CD4-positive, alpha-beta T cell (primary cell): ENCODE data around the gene DUSP9. TPM values are rescaled to one million over a fixed set of nuclear protein-coding genes. Genes with fewer than 3 reads are reported as not detected.
A peak's percentile ranks its signal among the peaks of the same experiment; 100 is the strongest.

Source experiments
- ATAC-seq: fragments of 200-7000 bp; cut with Tn5 transposase; one replicate; pipeline ENCODE4 v1.10.0; 2022; ENCODE audit warnings: mild to moderate bottlenecking; ENCODE audit not compliant: poor library complexity
- CTCF ChIA-PET: fragments of 350-600 bp; sonication (Branson Sonifier 250); formaldehyde crosslinking; loops from one replicate; lab custom pipeline; 2021; ENCODE audit warnings: antibody characterized with exemption, inconsistent platforms; lab: Charles Lee
- POLR2A ChIA-PET: fragments of 350-600 bp; sonication (Branson Sonifier 250); formaldehyde crosslinking; loops from one replicate; lab custom pipeline; 2021; ENCODE audit warnings: antibody characterized with exemption, inconsistent platforms; lab: Charles Lee
- DNase-seq, 14 experiments: peaks; one replicate each; pipeline ENCODE4 v3.0.0-alpha.2; 2013 to 2020; ENCODE audit warnings: mixed read lengths in 2 of 14
- H3K27ac ChIP-seq, 2 donors: one replicate each; pipeline versions ENCODE4 v1.5.1 to v1.7.0; 2013; ENCODE audit warnings: low read length in 2 of 2, low read depth in 1 of 2, mild to moderate bottlenecking in 1 of 2
- H3K27me3 ChIP-seq, 2 experiments: 1 replicate in 1 of 2; 2 replicates in 1 of 2; pipeline versions ENCODE4 v1.6.1 to v1.7.0; 2013; ENCODE audit warnings: low read length in 2 of 2, control low read depth in 1 of 2, mild to moderate bottlenecking in 1 of 2, moderate library complexity in 1 of 2; ENCODE audit not compliant: insufficient read depth in 2 of 2, control insufficient read depth in 1 of 2
- H3K36me3 ChIP-seq: one replicate; pipeline ENCODE4 v1.6.1; 2013; ENCODE audit warnings: low read length, control low read depth; ENCODE audit not compliant: insufficient read depth
- H3K4me1 ChIP-seq: one replicate; pipeline ENCODE4 v1.6.1; 2013; ENCODE audit warnings: low read length, control low read depth; ENCODE audit not compliant: insufficient read depth
- H3K4me3 ChIP-seq: one replicate; pipeline ENCODE4 v1.5.1; 2013; ENCODE audit warnings: mild to moderate bottlenecking, low read length, moderate library complexity
- H3K9me3 ChIP-seq, 2 experiments: 1 replicate in 1 of 2; 2 replicates in 1 of 2; pipeline versions ENCODE4 v1.6.1 to v1.7.0; 2013; ENCODE audit warnings: low read length in 2 of 2, mild to moderate bottlenecking in 2 of 2, control low read depth in 1 of 2, moderate library complexity in 1 of 2; ENCODE audit not compliant: control insufficient read depth in 1 of 2, insufficient read depth in 1 of 2
- H3K27ac Mint-ChIP-seq: one replicate; pipeline ENCODE4 v1.8.0; 2020; ENCODE audit warnings: mixed read lengths
- H3K27me3 Mint-ChIP-seq: one replicate; pipeline ENCODE4 v1.8.0; 2021; ENCODE audit warnings: mixed read lengths
- H3K36me3 Mint-ChIP-seq: one replicate; pipeline ENCODE4 v1.8.0; 2021; ENCODE audit warnings: low read depth, mixed read lengths
- H3K4me1 Mint-ChIP-seq: one replicate; pipeline ENCODE4 v1.8.0; 2021; ENCODE audit warnings: low read depth, mixed read lengths
- H3K4me3 Mint-ChIP-seq: one replicate; pipeline ENCODE4 v1.8.0; 2020; ENCODE audit warnings: mild to moderate bottlenecking, mixed read lengths
- H3K9me3 Mint-ChIP-seq: one replicate; pipeline ENCODE4 v1.8.0; 2020; ENCODE audit warnings: mixed read lengths
- CTCF ChIP-seq: fragments of 200-600 bp; IDR thresholded peaks from one replicate; pipeline ENCODE4 v1.8.0; 2022; ENCODE audit warnings: antibody characterized with exemption, mild to moderate bottlenecking
- intact Hi-C, 2 experiments: fragments of 100-400 bp; cut with DNase I in 1 of 2; cut with micrococcal nuclease in 1 of 2; formaldehyde crosslinking; loops; one replicate each; pipeline versions ENCODE4 v1.15.1 to v1.9.0; 2023 to 2025; cut with DNase I, micrococcal nuclease
- total RNA-seq, 174 experiments: library from RNA in 2 of 174; stranded (reverse) in 2 of 174; gene quantifications; one replicate each; pipeline ENCODE4 v1.2.3 and lab custom pipeline; 2021 to 2026

The DUSP9 gene
- total RNA-seq, 2 experiments from 2014 or later, result not detected

GRCh38 chrX:153651540-153652079 lies 4.6 kb downstream of the DUSP9 start:
- Mint-ChIP-seq H3K27me3 (peaks cover 5% of the 10 kb centered on the region), H3K4me3 (no peak overlapping the region), H3K36me3 (no peaks in the 10 kb centered on the region), H3K4me1 (no peaks in the 10 kb centered on the region), H3K9me3 (no peaks in the 10 kb centered on the region), H3K27ac (no peak overlapping the region)
- ATAC-seq (peak; percentile 49), DNase-seq (no peak)
- Histone ChIP-seq H3K4me1 (peaks cover 8% of the 10 kb centered on the region), H3K4me3 (no peak overlapping the region), H3K9me3 (peaks cover 0 to 9% of the 10 kb centered on the region in 2 experiments), H3K27ac (no peak overlapping the region), H3K36me3 (no peaks in the 10 kb centered on the region), H3K27me3 (peaks cover 11 to 12% of the 10 kb centered on the region in 2 experiments)
- ChIA-PET POLR2A (no interaction called here), CTCF (no interaction called here)
- intact Hi-C loops, result no loop called here
- no peak for TF ChIP-seq CTCF

- H3K27me3 Mint-ChIP-seq, result peaks cover 5% of the 10 kb centered on the region
- H3K4me3 ChIP-seq, result no peak overlapping the region
- H3K4me1 Mint-ChIP-seq, result no peaks in the 10 kb centered on the region
- peaks cover 0 to 4% of the 10 kb centered on the region in 2 experiments for H3K9me3 ChIP-seq
- DNase-seq (no peak), ATAC-seq (no peak)
- no peaks in the 10 kb centered on the region for H3K9me3 Mint-ChIP-seq
- H3K27ac ChIP-seq, result no peak overlapping the region
- peaks cover 4 to 5% of the 10 kb centered on the region in 2 experiments for H3K27me3 ChIP-seq
- intact Hi-C loops, result no loop called here
- H3K4me1 ChIP-seq, result no peaks in the 10 kb centered on the region
- POLR2A ChIA-PET, result interaction anchor here (1.2 kb wide), 1 partner anchor 99 kb away, joined by 3 read pairs; no protein-coding TSS in a partner anchor
- no peaks in the 10 kb centered on the region for H3K36me3 Mint-ChIP-seq
- no peak overlapping the region for H3K4me3 Mint-ChIP-seq
- TF ChIP-seq CTCF, result no peak
- H3K36me3 ChIP-seq, result no peaks in the 10 kb centered on the region
- no peak overlapping the region for H3K27ac Mint-ChIP-seq
- CTCF ChIA-PET, result interaction anchor here (1.1 to 1.2 kb wide), 2 partner anchors 8 to 99 kb away, joined by 3 to 4 read pairs; no protein-coding TSS in a partner anchor
Measured at GRCh38 chrX:153653556-153653955, 6.6 kb downstream of the DUSP9 start.

GRCh38 chrX:153657161-153657560 lies 10.2 kb downstream of the DUSP9 start:
- no peaks in the 10 kb centered on the region for H3K9me3 ChIP-seq
- Mint-ChIP-seq H3K9me3 (no peaks in the 10 kb centered on the region), H3K4me3 (no peak overlapping the region), H3K4me1 (peaks cover 1% of the 10 kb centered on the region), H3K27ac (no peak overlapping the region), H3K27me3 (peaks cover 13% of the 10 kb centered on the region), H3K36me3 (no peaks in the 10 kb centered on the region)
- ChIA-PET POLR2A (no interaction called here), CTCF (interaction anchor here (0.6 kb wide), 1 partner anchor 18 kb away, joined by 3 read pairs; no protein-coding TSS in a partner anchor)
- no peak overlapping the region for H3K4me3 ChIP-seq
- DNase-seq, result no peak
- no peaks in the 10 kb centered on the region for H3K27me3 ChIP-seq
- intact Hi-C loops, result no loop called here
- ATAC-seq, result no peak
- no peak for TF ChIP-seq CTCF
- no peaks in the 10 kb centered on the region for H3K36me3 ChIP-seq
- no peak overlapping the region for H3K27ac ChIP-seq
- H3K4me1 ChIP-seq, result peaks cover 3% of the 10 kb centered on the region
